ENCODE measurements around the gene ANKRD39. TPM values are rescaled to one million over a fixed set of nuclear protein-coding genes. Genes with fewer than 3 reads are reported as not detected.

The ANKRD39 gene
- total and polyA plus RNA-seq, 3 donors from 2014 or later = 8.9 to 16.4 (median 13.9) TPM

DNA sequence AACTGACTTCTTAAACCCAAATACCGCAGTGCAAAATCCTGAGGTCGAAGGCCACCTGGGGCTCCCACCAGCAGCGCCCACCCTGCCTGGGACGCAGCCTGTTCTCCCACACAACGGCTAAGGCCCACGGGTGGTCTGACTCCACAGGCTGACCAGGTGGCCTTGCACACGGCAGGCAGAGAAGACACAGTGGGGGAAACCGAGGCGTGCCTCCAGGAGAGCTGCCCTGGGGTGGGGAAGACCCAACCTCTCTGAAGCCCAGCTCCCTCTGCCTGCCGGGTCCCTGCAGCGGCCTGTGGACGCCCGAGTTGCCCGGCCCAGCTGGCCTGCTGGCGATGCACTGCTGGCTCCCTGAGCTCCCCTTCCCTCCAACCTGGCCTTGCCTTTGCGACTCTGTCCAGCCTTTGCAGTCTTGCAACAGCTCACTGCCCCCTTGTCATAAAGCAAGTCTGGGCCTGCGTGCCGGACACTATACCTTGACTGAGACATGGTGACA, 21.8 kb upstream of the ANKRD39 start:
- TF ChIP-seq, protein P1, sequence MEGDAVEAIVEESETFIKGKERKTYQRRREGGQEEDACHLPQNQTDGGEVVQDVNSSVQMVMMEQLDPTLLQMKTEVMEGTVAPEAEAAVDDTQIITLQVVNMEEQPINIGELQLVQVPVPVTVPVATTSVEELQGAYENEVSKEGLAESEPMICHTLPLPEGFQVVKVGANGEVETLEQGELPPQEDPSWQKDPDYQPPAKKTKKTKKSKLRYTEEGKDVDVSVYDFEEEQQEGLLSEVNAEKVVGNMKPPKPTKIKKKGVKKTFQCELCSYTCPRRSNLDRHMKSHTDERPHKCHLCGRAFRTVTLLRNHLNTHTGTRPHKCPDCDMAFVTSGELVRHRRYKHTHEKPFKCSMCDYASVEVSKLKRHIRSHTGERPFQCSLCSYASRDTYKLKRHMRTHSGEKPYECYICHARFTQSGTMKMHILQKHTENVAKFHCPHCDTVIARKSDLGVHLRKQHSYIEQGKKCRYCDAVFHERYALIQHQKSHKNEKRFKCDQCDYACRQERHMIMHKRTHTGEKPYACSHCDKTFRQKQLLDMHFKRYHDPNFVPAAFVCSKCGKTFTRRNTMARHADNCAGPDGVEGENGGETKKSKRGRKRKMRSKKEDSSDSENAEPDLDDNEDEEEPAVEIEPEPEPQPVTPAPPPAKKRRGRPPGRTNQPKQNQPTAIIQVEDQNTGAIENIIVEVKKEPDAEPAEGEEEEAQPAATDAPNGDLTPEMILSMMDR (IDR thresholded peaks at IDR 0.05) = no peak
- no peak for TF ChIP-seq POLR2A (IDR thresholded peaks at IDR 0.05)
- H3K4me3 ChIP-seq = no peak overlapping the region
- DNase-seq = no peak
- 95 to 96% methylated on average over 7 to 18 of the region's 18 CpGs for WGBS, 2 donors
- no peaks in the 10 kb centered on the region for H3K9me3 ChIP-seq
- intact Hi-C loops (cut with DNase I; ENCODE audit: low total_unique reads) = no loop called here
- no peak overlapping the region for H3K27ac ChIP-seq
- no peaks in the 10 kb centered on the region for H3K27me3 ChIP-seq
- no peaks in the 10 kb centered on the region for H3K36me3 ChIP-seq (ENCODE audit: low read depth, missing control alignments)
- peaks cover 5% of the 10 kb centered on the region for H3K4me1 ChIP-seq

DNA sequence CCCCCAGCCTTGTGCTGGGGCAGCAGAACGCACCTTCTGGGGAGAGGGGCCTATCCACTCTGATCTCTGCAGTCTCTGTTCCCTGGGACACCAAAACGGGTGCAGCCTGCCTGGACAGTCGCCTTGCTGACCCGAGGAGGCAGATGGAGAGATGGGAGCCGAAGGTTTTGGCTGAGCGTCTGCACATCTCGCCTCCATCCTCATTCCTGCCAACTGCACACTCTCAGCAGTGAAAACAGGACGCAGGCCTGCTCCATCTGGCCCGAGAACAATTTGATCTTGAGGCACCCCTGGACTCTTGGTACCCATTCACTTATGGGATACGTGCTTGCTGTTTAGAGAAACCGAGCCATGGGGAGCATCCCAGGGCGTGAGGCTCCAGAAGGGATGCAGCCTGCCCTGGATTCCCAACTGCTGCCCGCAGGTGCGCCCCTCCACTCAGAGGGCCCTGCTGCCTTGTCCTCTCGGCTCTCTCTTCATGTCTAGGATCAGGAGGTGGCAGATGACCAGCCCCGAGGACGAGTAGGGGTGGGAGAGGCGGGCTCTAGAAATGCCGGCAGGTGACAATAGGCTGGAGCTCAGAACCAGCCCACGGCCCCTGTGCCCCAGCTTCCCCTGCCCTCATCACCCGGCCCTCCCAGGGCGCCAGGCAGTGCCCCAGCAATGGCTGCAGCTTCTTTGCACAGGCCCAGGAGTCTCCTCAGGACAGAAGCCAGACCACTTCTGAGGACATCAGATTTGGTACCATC, 21.2 kb upstream of the ANKRD39 start:
- Histone ChIP-seq H3K27ac (no peak overlapping the region), H3K4me1 (peaks cover 5% of the 10 kb centered on the region), H3K27me3 (no peaks in the 10 kb centered on the region), H3K9me3 (no peaks in the 10 kb centered on the region), H3K36me3 (ENCODE audit: low read depth, missing control alignments) (no peaks in the 10 kb centered on the region), H3K4me3 (no peak overlapping the region)
- intact Hi-C loops (cut with DNase I; ENCODE audit: low total_unique reads) = no loop called here
- 75 to 85% methylated on average over 16 to 21 of the region's 22 CpGs for WGBS, 2 donors
- no peak for DNase-seq
- no peak for TF ChIP-seq POLR2A (IDR thresholded peaks at IDR 0.05)
- TF ChIP-seq, protein P1 (IDR thresholded peaks at IDR 0.05) = no peak

DNA sequence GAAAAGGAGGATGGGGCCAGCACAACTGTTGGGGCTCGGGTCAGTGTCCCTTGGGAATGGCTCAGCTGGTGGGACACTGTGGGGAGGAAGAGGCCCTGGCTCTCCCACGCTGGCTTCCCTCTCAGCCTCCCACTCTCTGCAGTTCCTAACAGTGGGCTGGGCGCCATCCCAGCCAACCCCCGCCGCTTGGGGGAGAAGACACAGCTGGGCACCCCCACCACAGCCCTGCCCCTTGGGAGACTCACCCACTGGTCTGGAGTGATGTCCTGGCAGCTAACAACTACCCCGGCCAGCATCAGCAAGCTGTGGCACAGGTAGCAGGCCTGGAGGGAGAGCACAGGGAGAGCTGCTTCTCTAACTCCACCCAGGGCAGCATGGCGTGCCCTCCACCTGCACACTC, 20.4 kb upstream of the ANKRD39 start:
- intact Hi-C loops (cut with DNase I; ENCODE audit: low total_unique reads) = no loop called here
- H3K27me3 ChIP-seq = no peaks in the 10 kb centered on the region
- WGBS, 2 donors = 51 to 79% methylated on average over 2 to 7 of the region's 7 CpGs
- TF ChIP-seq, protein P1 (IDR thresholded peaks at IDR 0.05) = no peak
- TF ChIP-seq POLR2A (IDR thresholded peaks at IDR 0.05) = no peak
- H3K4me3 ChIP-seq = no peak overlapping the region
- H3K4me1 ChIP-seq = peaks cover 5% of the 10 kb centered on the region
- no peak overlapping the region for H3K27ac ChIP-seq
- no peaks in the 10 kb centered on the region for H3K9me3 ChIP-seq
- no peaks in the 10 kb centered on the region for H3K36me3 ChIP-seq (ENCODE audit: low read depth, missing control alignments)
- no peak for DNase-seq

DNA sequence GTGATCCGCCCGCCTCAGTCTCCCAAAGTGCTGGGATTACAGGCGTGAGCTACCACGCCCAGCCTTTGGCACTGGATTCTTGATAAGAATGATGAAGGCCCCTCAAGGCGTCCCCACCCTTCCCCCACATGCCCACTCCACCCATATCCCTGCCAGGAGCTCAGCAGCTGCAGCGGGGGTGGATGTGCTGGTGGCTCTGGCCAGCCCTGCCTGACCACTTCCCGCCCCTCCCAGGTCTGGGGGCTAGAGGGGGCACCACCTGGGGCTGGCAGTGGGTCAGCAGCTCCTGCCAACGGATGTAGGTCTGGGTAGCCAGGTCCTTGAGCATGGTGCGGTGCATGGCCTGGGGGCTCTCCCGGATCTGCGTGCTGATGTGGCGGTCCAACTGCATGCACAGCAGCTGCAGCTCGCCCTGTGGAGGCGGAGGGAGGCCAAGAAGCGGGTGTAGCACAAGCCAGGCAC, 19.8 kb upstream of the ANKRD39 start:
- Histone ChIP-seq H3K9me3 (no peaks in the 10 kb centered on the region), H3K36me3 (ENCODE audit: low read depth, missing control alignments) (no peaks in the 10 kb centered on the region), H3K4me1 (peaks cover 5% of the 10 kb centered on the region), H3K27ac (no peak overlapping the region), H3K27me3 (no peaks in the 10 kb centered on the region), H3K4me3 (no peak overlapping the region)
- no peak for TF ChIP-seq POLR2A (IDR thresholded peaks at IDR 0.05)
- TF ChIP-seq, protein P1 (IDR thresholded peaks at IDR 0.05) = no peak
- 82 to 86% methylated on average over 11 to 15 of the region's 15 CpGs for WGBS, 2 donors
- DNase-seq = no peak
- intact Hi-C loops (cut with DNase I; ENCODE audit: low total_unique reads) = no loop called here

Data from testis (tissue), 3 donors.